Measurements from ENCODE around the gene RALGAPA2. TPM values are rescaled to one million over a fixed set of nuclear protein-coding genes. Genes with fewer than 3 reads are reported as not detected.

Gene RALGAPA2
- total and polyA plus RNA-seq, 2 of the 13 experiments (the other 11 are each of a cell fraction or from before 2014, with no cell fraction given), result 13.8 to 17.7 TPM

- TF ChIP-seq, protein P1, sequence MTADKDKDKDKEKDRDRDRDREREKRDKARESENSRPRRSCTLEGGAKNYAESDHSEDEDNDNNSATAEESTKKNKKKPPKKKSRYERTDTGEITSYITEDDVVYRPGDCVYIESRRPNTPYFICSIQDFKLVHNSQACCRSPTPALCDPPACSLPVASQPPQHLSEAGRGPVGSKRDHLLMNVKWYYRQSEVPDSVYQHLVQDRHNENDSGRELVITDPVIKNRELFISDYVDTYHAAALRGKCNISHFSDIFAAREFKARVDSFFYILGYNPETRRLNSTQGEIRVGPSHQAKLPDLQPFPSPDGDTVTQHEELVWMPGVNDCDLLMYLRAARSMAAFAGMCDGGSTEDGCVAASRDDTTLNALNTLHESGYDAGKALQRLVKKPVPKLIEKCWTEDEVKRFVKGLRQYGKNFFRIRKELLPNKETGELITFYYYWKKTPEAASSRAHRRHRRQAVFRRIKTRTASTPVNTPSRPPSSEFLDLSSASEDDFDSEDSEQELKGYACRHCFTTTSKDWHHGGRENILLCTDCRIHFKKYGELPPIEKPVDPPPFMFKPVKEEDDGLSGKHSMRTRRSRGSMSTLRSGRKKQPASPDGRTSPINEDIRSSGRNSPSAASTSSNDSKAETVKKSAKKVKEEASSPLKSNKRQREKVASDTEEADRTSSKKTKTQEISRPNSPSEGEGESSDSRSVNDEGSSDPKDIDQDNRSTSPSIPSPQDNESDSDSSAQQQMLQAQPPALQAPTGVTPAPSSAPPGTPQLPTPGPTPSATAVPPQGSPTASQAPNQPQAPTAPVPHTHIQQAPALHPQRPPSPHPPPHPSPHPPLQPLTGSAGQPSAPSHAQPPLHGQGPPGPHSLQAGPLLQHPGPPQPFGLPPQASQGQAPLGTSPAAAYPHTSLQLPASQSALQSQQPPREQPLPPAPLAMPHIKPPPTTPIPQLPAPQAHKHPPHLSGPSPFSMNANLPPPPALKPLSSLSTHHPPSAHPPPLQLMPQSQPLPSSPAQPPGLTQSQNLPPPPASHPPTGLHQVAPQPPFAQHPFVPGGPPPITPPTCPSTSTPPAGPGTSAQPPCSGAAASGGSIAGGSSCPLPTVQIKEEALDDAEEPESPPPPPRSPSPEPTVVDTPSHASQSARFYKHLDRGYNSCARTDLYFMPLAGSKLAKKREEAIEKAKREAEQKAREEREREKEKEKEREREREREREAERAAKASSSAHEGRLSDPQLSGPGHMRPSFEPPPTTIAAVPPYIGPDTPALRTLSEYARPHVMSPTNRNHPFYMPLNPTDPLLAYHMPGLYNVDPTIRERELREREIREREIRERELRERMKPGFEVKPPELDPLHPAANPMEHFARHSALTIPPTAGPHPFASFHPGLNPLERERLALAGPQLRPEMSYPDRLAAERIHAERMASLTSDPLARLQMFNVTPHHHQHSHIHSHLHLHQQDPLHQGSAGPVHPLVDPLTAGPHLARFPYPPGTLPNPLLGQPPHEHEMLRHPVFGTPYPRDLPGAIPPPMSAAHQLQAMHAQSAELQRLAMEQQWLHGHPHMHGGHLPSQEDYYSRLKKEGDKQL (CRISPR knock-in tag; IDR thresholded peaks at IDR 0.05; ENCODE audit: low read depth), result no peak
- TF ChIP-seq SETDB1 (CRISPR knock-in tag; IDR thresholded peaks at IDR 0.05; ENCODE audit: borderline replicate concordance) (no peak), KAT8 (CRISPR knock-in tag; IDR thresholded peaks at IDR 0.05) (peak; percentile 79), FOXK1 (CRISPR knock-in tag; IDR thresholded peaks at IDR 0.05; ENCODE audit: borderline replicate concordance, low read depth) (peak; percentile 84; the same call in 1 of the 2 replicates), MAX (IDR thresholded peaks at IDR 0.05) (peak; percentile 78), SRF (IDR thresholded peaks at IDR 0.05; ENCODE audit: low read depth, low read length) (peak; percentile 39; the same call in 1 of the 2 replicates), ZFP36 (IDR thresholded peaks at IDR 0.05; ENCODE audit: borderline replicate concordance, low read depth, low read length, partially characterized antibody) (no peak), IRF9 (CRISPR knock-in tag; IDR thresholded peaks at IDR 0.05; ENCODE audit: borderline replicate concordance) (no peak), ZNF543 (CRISPR knock-in tag; IDR thresholded peaks at IDR 0.05) (peak; percentile 38; the same call in 1 of the 2 replicates), RFX5 (IDR thresholded peaks at IDR 0.05; ENCODE audit: low read depth, low read length) (0 out of 2 replicates have a peak, but pooled peaks have one; percentile 27), ETV5 (CRISPR knock-in tag; IDR thresholded peaks at IDR 0.05; ENCODE audit: borderline replicate concordance) (peak; percentile 93), SKI (IDR thresholded peaks at IDR 0.05; ENCODE audit: partially characterized antibody) (peak; percentile 45), RARA (CRISPR knock-in tag; IDR thresholded peaks at IDR 0.05) (peak; percentile 67; the same call in 1 of the 2 replicates), ELF3 (CRISPR knock-in tag; IDR thresholded peaks at IDR 0.05) (peak; percentile 99), KMT2B (CRISPR knock-in tag; IDR thresholded peaks at IDR 0.05) (peak; percentile 25; the same call in 1 of the 2 replicates), TARDBP (CRISPR knock-in tag; IDR thresholded peaks at IDR 0.05) (peak; percentile 29; the same call in 1 of the 2 replicates), NR2F6 (IDR thresholded peaks at IDR 0.05) (peak; percentile 5; the same call in 1 of the 2 replicates), NR2F6 (CRISPR knock-in tag; IDR thresholded peaks at IDR 0.05) (peak; percentile 74)
- TF ChIP-seq, protein P2, sequence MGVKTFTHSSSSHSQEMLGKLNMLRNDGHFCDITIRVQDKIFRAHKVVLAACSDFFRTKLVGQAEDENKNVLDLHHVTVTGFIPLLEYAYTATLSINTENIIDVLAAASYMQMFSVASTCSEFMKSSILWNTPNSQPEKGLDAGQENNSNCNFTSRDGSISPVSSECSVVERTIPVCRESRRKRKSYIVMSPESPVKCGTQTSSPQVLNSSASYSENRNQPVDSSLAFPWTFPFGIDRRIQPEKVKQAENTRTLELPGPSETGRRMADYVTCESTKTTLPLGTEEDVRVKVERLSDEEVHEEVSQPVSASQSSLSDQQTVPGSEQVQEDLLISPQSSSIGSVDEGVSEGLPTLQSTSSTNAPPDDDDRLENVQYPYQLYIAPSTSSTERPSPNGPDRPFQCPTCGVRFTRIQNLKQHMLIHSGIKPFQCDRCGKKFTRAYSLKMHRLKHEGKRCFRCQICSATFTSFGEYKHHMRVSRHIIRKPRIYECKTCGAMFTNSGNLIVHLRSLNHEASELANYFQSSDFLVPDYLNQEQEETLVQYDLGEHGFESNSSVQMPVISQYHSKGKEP (CRISPR knock-in tag; IDR thresholded peaks at IDR 0.05), result no peak
Measured at GRCh38 chr20:20710443-20711315, 1.8 kb downstream of the RALGAPA2 start (continued).

All from HepG2 (cell line).